HEK293 (cell line): ENCODE data around the gene PRELID2.

ENCODE experiments used
- CTCF ChIA-PET: fragments of 350-600 bp; formaldehyde crosslinking; extraction: SDS; loops from one replicate; lab custom pipeline; 2021; ENCODE audit warnings: antibody characterized with exemption; lab: Yijun Ruan, JAX
- POLR2A ChIA-PET: fragments of 300-600 bp; formaldehyde crosslinking; extraction: SDS; loops from one replicate; lab custom pipeline; 2020; ENCODE audit warnings: antibody characterized with exemption, inconsistent platforms; lab: Yijun Ruan, JAX
- H3K27ac ChIP-seq: fragments of 200-500 bp; sonication (Bioruptor generic); 2 replicates; pipeline ENCODE4 v1.5.1; 2014; ENCODE audit warnings: low read depth, low read length, control low read depth, inconsistent platforms; ENCODE audit errors: extremely low read depth
- H3K36me3 ChIP-seq, 2 experiments: fragments of 200-500 bp in 1 of 2; sonication (Bioruptor generic) in 1 of 2; 1 replicate in 1 of 2; 2 replicates in 1 of 2; pipeline ENCODE4 v1.5.1; 2014 to 2017; ENCODE audit warnings: inconsistent platforms in 2 of 2, low read length in 2 of 2; ENCODE audit not compliant: control insufficient read depth in 2 of 2, insufficient read depth in 1 of 2
- H3K4me1 ChIP-seq: fragments of 200-500 bp; sonication (Bioruptor generic); 2 replicates; pipeline ENCODE4 v1.5.1; 2014; ENCODE audit warnings: mild to moderate bottlenecking, low read length, inconsistent platforms; ENCODE audit not compliant: control insufficient read depth, insufficient read depth
- H3K4me3 ChIP-seq: 2 replicates; pipeline ENCODE4 v1.5.1; 2011; ENCODE audit warnings: low read depth, mild to moderate bottlenecking, control low read depth, low read length, moderate library complexity
- H3K9me3 ChIP-seq: fragments of 200-500 bp; sonication (Bioruptor generic); 2 replicates; pipeline ENCODE4 v1.5.1; 2014; ENCODE audit warnings: low read depth, low read length, inconsistent platforms; ENCODE audit not compliant: control insufficient read depth, insufficient read depth
- KLF1 ChIP-seq: fragments of 450-650 bp; formaldehyde crosslinking; IDR thresholded peaks from 2 replicates; pipeline ENCODE4 v1.5.1; 2016; ENCODE audit warnings: missing biosample characterization, missing genetic modification characterization
- OSR2 ChIP-seq: fragments of 450-650 bp; formaldehyde crosslinking; IDR thresholded peaks from 2 replicates; pipeline ENCODE4 v1.5.1; 2016; ENCODE audit warnings: missing biosample characterization, missing genetic modification characterization
- PRDM10 ChIP-seq: fragments of 450-650 bp; formaldehyde crosslinking; IDR thresholded peaks from 2 replicates; pipeline ENCODE4 v1.5.1; 2016; ENCODE audit warnings: missing biosample characterization, missing genetic modification characterization
- SP7 ChIP-seq: fragments of 450-650 bp; formaldehyde crosslinking; IDR thresholded peaks from 2 replicates; pipeline ENCODE4 v1.5.1; 2016; ENCODE audit warnings: missing biosample characterization, missing genetic modification characterization
- ZBTB20 ChIP-seq: fragments of 450-650 bp; formaldehyde crosslinking; IDR thresholded peaks from 2 replicates; pipeline ENCODE4 v1.5.1; 2016; ENCODE audit warnings: missing biosample characterization, missing genetic modification characterization
- ZNF223 ChIP-seq: fragments of 450-650 bp; formaldehyde crosslinking; IDR thresholded peaks from 2 replicates; pipeline ENCODE4 v1.5.1; 2016; ENCODE audit warnings: missing biosample characterization, missing genetic modification characterization
- ZNF248 ChIP-seq: fragments of 450-650 bp; formaldehyde crosslinking; IDR thresholded peaks from 2 replicates; pipeline ENCODE4 v1.5.1; 2017; ENCODE audit warnings: missing biosample characterization, missing genetic modification characterization
- ZNF426 ChIP-seq: fragments of 450-650 bp; formaldehyde crosslinking; IDR thresholded peaks from 2 replicates; pipeline ENCODE4 v1.5.1; 2017; ENCODE audit warnings: missing biosample characterization, missing genetic modification characterization, mild to moderate bottlenecking, inconsistent platforms, moderate library complexity
- ZNF518A ChIP-seq: fragments of 450-650 bp; formaldehyde crosslinking; conservative IDR thresholded peaks from 2 replicates; pipeline ENCODE4 v1.5.1; 2016; ENCODE audit warnings: low read depth, missing biosample characterization, missing genetic modification characterization
- ZNF529 ChIP-seq: fragments of 450-650 bp; formaldehyde crosslinking; IDR thresholded peaks from 2 replicates; pipeline ENCODE4 v1.5.1; 2017; ENCODE audit warnings: missing genetic modification characterization, missing biosample characterization; ENCODE audit not compliant: insufficient replicate concordance
- ZNF530 ChIP-seq: fragments of 450-650 bp; formaldehyde crosslinking; IDR thresholded peaks from 2 replicates; pipeline ENCODE4 v1.5.1; 2016; ENCODE audit warnings: low read depth, missing biosample characterization, missing genetic modification characterization
- ZNF548 ChIP-seq: fragments of 450-650 bp; formaldehyde crosslinking; IDR thresholded peaks from 2 replicates; pipeline ENCODE4 v1.5.1; 2016; ENCODE audit warnings: missing biosample characterization, missing genetic modification characterization
- ZNF585B ChIP-seq: fragments of 450-650 bp; formaldehyde crosslinking; IDR thresholded peaks from 2 replicates; pipeline ENCODE4 v1.5.1; 2016; ENCODE audit warnings: missing biosample characterization, missing genetic modification characterization
- ZNF600 ChIP-seq: fragments of 450-650 bp; formaldehyde crosslinking; IDR thresholded peaks from 2 replicates; pipeline ENCODE4 v1.5.1; 2016; ENCODE audit warnings: missing biosample characterization, missing genetic modification characterization
- ZNF654 ChIP-seq: fragments of 450-650 bp; formaldehyde crosslinking; IDR thresholded peaks from 2 replicates; pipeline ENCODE4 v1.5.1; 2016; ENCODE audit warnings: low read depth, missing biosample characterization, missing genetic modification characterization
- ZNF660 ChIP-seq: fragments of 450-650 bp; IDR thresholded peaks from 2 replicates; pipeline ENCODE4 v1.5.1; 2018; ENCODE audit warnings: missing biosample characterization, mild to moderate bottlenecking, missing genetic modification characterization
- ZNF704 ChIP-seq: fragments of 450-650 bp; formaldehyde crosslinking; IDR thresholded peaks from 2 replicates; pipeline ENCODE4 v1.5.1; 2016; ENCODE audit warnings: missing biosample characterization, missing genetic modification characterization
- ZNF747 ChIP-seq: fragments of 450-650 bp; formaldehyde crosslinking; IDR thresholded peaks from 2 replicates; pipeline ENCODE4 v1.5.1; 2016; ENCODE audit warnings: missing biosample characterization, missing genetic modification characterization
- ZNF791 ChIP-seq: fragments of 450-650 bp; formaldehyde crosslinking; IDR thresholded peaks from 2 replicates; pipeline ENCODE4 v1.5.1; 2016; ENCODE audit warnings: missing biosample characterization, missing genetic modification characterization
- ZNF837 ChIP-seq: fragments of 450-650 bp; formaldehyde crosslinking; IDR thresholded peaks from 2 replicates; pipeline ENCODE4 v1.5.1; 2016; ENCODE audit warnings: missing biosample characterization, missing genetic modification characterization
- ZXDB ChIP-seq: fragments of 450-650 bp; formaldehyde crosslinking; IDR thresholded peaks from 2 replicates; pipeline ENCODE4 v1.5.1; 2016; ENCODE audit warnings: missing biosample characterization, missing genetic modification characterization
- TF ChIP-seq, protein P1 (sequence below): fragments of 450-650 bp; formaldehyde crosslinking; IDR thresholded peaks from 2 replicates; pipeline ENCODE4 v1.5.1; 2016; ENCODE audit warnings: missing biosample characterization, missing genetic modification characterization

The PRELID2 gene

GRCh38 chr5:145856285-145856818 is 21.2 kb upstream of the PRELID2 start:
- CTCF ChIA-PET = interaction anchor here (0.7 to 1.0 kb wide), 2 partner anchors 30 to 265 kb away, joined by 3 to 6 read pairs; no protein-coding TSS in a partner anchor
- H3K36me3 ChIP-seq = no peaks in the 10 kb centered on the region
- no peak overlapping the region for H3K4me3 ChIP-seq
- H3K27ac ChIP-seq = no peak overlapping the region
- H3K4me1 ChIP-seq = no peaks in the 10 kb centered on the region
- no peak for TF ChIP-seq ZNF704 (tag by site-specific recombination)
- no peak for TF ChIP-seq ZNF660
- no peak for TF ChIP-seq KLF1 (tag by site-specific recombination)
- TF ChIP-seq OSR2 = 0 out of 2 replicates have a peak, but pooled peaks have one; percentile 6
- TF ChIP-seq ZNF791 (tag by site-specific recombination) = no peak
- no peak for TF ChIP-seq ZNF426 (tag by site-specific recombination)
- no peak for TF ChIP-seq ZNF837 (tag by site-specific recombination)
- no peak for TF ChIP-seq ZNF223
- TF ChIP-seq, all 188 proteins: peak for 1
- POLR2A ChIA-PET = no interaction called here
- H3K9me3 ChIP-seq = no peaks in the 10 kb centered on the region

GRCh38 chr5:145855763-145856267 is 20.7 kb upstream of the PRELID2 start:
- no peaks in the 10 kb centered on the region for H3K4me1 ChIP-seq

DNA sequence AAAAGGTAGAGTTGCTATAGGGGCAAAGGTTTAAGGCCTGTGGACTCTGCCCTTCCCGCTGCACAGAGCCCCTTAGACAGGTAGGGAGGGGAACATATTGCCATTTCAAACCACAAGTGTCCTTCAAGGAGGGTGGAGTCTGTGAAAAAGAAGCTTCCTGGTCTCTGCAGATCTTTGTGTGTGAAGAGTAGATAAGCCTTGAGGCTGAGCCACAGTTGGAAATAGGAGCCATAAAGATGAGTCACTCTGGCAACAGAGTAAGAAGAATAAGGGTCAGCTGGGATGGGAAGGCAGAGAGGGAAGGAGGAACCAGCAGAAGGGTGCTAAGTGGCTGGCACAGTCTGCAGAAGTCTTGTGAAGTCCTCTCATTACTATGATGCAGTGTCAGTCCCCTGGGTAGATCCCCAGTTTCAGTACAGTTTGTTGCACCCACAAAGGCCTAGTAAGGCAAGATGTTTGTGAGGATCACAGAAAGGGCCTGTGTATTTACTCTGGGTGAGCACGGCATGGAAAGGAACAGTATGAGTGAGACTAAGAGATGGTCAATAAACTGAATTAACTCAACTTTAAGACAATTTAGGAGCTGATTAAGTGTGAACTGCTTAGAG is 19.6 kb upstream of the PRELID2 start:
- Histone ChIP-seq H3K9me3 (no peaks in the 10 kb centered on the region), H3K36me3 (no peaks in the 10 kb centered on the region), H3K4me1 (no peaks in the 10 kb centered on the region), H3K27ac (no peak overlapping the region), H3K4me3 (no peak overlapping the region)
- CTCF ChIA-PET = interaction anchor here (1.4 kb wide), 1 partner anchor 33 kb away, joined by 3 read pairs; no protein-coding TSS in a partner anchor
- POLR2A ChIA-PET = no interaction called here
- TF ChIP-seq PRDM10 (tag by site-specific recombination) = peak; percentile 39; the same call in 1 of the 2 replicates
- 0 out of 2 replicates have a peak, but pooled peaks have one; percentile 27 for TF ChIP-seq ZNF600 (tag by site-specific recombination)
- TF ChIP-seq ZNF518A (tag by site-specific recombination) = no peak
- TF ChIP-seq ZXDB (tag by site-specific recombination) = peak; percentile 19; the same call in 1 of the 2 replicates
- no peak for TF ChIP-seq ZNF529 (tag by site-specific recombination)
- peak; percentile 57 for TF ChIP-seq SP7 (tag by site-specific recombination)
- TF ChIP-seq ZNF530 = no peak

More at GRCh38 chr5:145855763-145856267, 20.7 kb upstream of the PRELID2 start:
- POLR2A ChIA-PET = no interaction called here
- Histone ChIP-seq H3K36me3 (no peaks in the 10 kb centered on the region), H3K27ac (no peak overlapping the region), H3K4me3 (no peak overlapping the region)
- CTCF ChIA-PET = interaction anchor here (0.7 to 1.4 kb wide), 3 partner anchors 30 to 265 kb away, joined by 3 to 6 read pairs (median 3); no protein-coding TSS in a partner anchor
- TF ChIP-seq ZNF791 (tag by site-specific recombination) = no peak
- no peak for TF ChIP-seq ZNF747 (tag by site-specific recombination)
- no peak for TF ChIP-seq ZNF248
- no peak for TF ChIP-seq ZNF529 (tag by site-specific recombination)
- TF ChIP-seq ZNF585B = no peak
- TF ChIP-seq ZBTB20 (tag by site-specific recombination) = no peak
- TF ChIP-seq ZNF654 (tag by site-specific recombination) = no peak
- TF ChIP-seq, protein P1, sequence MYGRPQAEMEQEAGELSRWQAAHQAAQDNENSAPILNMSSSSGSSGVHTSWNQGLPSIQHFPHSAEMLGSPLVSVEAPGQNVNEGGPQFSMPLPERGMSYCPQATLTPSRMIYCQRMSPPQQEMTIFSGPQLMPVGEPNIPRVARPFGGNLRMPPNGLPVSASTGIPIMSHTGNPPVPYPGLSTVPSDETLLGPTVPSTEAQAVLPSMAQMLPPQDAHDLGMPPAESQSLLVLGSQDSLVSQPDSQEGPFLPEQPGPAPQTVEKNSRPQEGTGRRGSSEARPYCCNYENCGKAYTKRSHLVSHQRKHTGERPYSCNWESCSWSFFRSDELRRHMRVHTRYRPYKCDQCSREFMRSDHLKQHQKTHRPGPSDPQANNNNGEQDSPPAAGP = no peak
- no peak for TF ChIP-seq ZNF548 (tag by site-specific recombination)
- TF ChIP-seq, all 188 proteins: peak for 0
- H3K9me3 ChIP-seq = no peaks in the 10 kb centered on the region
